Measurements from ENCODE around the gene ARMC6.

The ARMC6 gene

GRCh38 chr19:19033426-19034203 is at the start of gene ARMC6, which contains the start of gene SUGP2:
Gene ARMC6 (plus strand): TSS chr19:19033603. CDS start chr19:19034210, 607 bp downstream.
Gene SUGP2 (minus strand): TSS chr19:19033517. CDS start chr19:19031071, 2,446 bp downstream.
- peak; percentile 74 to 97 (median 84) for DNase-seq
- intact Hi-C loops (cut with DNase I), result loop anchor here (10.0 kb wide), 1 partner anchor 291 kb away; the partner anchor contains the start of genes MAU2 and SUGP1

- intact Hi-C loops (cut with DNase I), result no loop called here
- no peak for DNase-seq
Observed at GRCh38 chr19:18984251-18984650, 49.2 kb upstream of the ARMC6 start.

- peak in 2 of 10 donors; percentile 27 to 37 for DNase-seq
- intact Hi-C loops (cut with DNase I), result loop anchor here (5.0 kb wide), 1 partner anchor 43 kb away; the partner anchor contains the start of gene HOMER3
Observed at GRCh38 chr19:18985257-18985656, 48.1 kb upstream of the ARMC6 start.

- no peak for DNase-seq
- intact Hi-C loops (cut with DNase I), result loop anchor here (2.0 to 5.0 kb wide), 2 partner anchors 45 to 61 kb away; partner anchors contain the start of gene HOMER3
Observed at GRCh38 chr19:18987456-18987855, 45.9 kb upstream of the ARMC6 start.

GRCh38 chr19:18989316-18989715 is 44.1 kb upstream of the ARMC6 start:
- intact Hi-C loops (cut with DNase I), result loop anchor here (5.0 kb wide), 1 partner anchor 47 kb away; the partner anchor contains the start of gene HOMER3
- no peak for DNase-seq

- intact Hi-C loops (cut with DNase I), result no loop called here
Observed at GRCh38 chr19:18990128-18990708, 43.2 kb upstream of the ARMC6 start.

GRCh38 chr19:18991006-18991405 is 42.4 kb upstream of the ARMC6 start:
- DNase-seq, result no peak

More at GRCh38 chr19:18990128-18990708, 43.2 kb upstream of the ARMC6 start:
- no peak for DNase-seq

GRCh38 chr19:18991468-18991867 is 41.9 kb upstream of the ARMC6 start:
- no peak for DNase-seq
- intact Hi-C loops (cut with DNase I), result no loop called here

More at GRCh38 chr19:18991006-18991405, 42.4 kb upstream of the ARMC6 start:
- intact Hi-C loops (cut with DNase I), result no loop called here

GRCh38 chr19:18992696-18993095 is 40.7 kb upstream of the ARMC6 start:
- DNase-seq, result peak in 6 of 10 donors; percentile 30 to 91 (median 64)
- intact Hi-C loops (cut with DNase I), result no loop called here

GRCh38 chr19:18993115-18993514 is 40.3 kb upstream of the ARMC6 start:
- DNase-seq, result no peak
- intact Hi-C loops (cut with DNase I), result no loop called here

- DNase-seq, result peak; percentile 58 to 97 (median 70)
- intact Hi-C loops (cut with DNase I), result loop anchor here (5.0 kb wide), 1 partner anchor 141 kb away; the partner anchor contains the start of gene TMEM161A
Observed at GRCh38 chr19:18995804-18996241, 37.6 kb upstream of the ARMC6 start.

- no peak for DNase-seq
- intact Hi-C loops (cut with DNase I), result loop anchor here (5.0 kb wide), 1 partner anchor 141 kb away; the partner anchor contains the start of gene TMEM161A
Observed at GRCh38 chr19:18996351-18996750, 37.1 kb upstream of the ARMC6 start.

- no peak for DNase-seq
- intact Hi-C loops (cut with DNase I), result loop anchor here (5.0 kb wide), 1 partner anchor 140 kb away; the partner anchor contains the start of gene TMEM161A
Observed at GRCh38 chr19:18996796-18997394, 36.5 kb upstream of the ARMC6 start.

- DNase-seq, result no peak
- intact Hi-C loops (cut with DNase I), result loop anchor here (5.0 kb wide), 1 partner anchor 139 kb away; the partner anchor contains the start of gene TMEM161A
Observed at GRCh38 chr19:18998276-18998675, 35.1 kb upstream of the ARMC6 start.

- DNase-seq, result peak in 5 of 10 donors; percentile 51 to 88 (median 56)
- intact Hi-C loops (cut with DNase I), result loop anchor here (5.0 kb wide), 1 partner anchor 138 kb away; the partner anchor contains the start of gene TMEM161A
Observed at GRCh38 chr19:18999016-18999758, 34.2 kb upstream of the ARMC6 start.

GRCh38 chr19:18999896-19000620 is 33.3 kb upstream of the ARMC6 start:
- intact Hi-C loops (cut with DNase I), result loop anchor here (5.0 kb wide), 1 partner anchor 137 kb away; the partner anchor contains the start of gene TMEM161A
- no peak for DNase-seq

GRCh38 chr19:19004144-19004543 is 29.3 kb upstream of the ARMC6 start:
- intact Hi-C loops (cut with DNase I), result no loop called here
- DNase-seq, result no peak

- peak in 1 of 10 donors; percentile 17 for DNase-seq
Observed at GRCh38 chr19:19006213-19006612, 27.2 kb upstream of the ARMC6 start.

GRCh38 chr19:19009951-19010350 is 23.5 kb upstream of the ARMC6 start:
- peak in 1 of 10 donors; percentile 51 for DNase-seq
- intact Hi-C loops (cut with DNase I), result no loop called here

More at GRCh38 chr19:19006213-19006612, 27.2 kb upstream of the ARMC6 start:
- intact Hi-C loops (cut with DNase I), result no loop called here
